BJ (cell line): ENCODE data around the gene ANO10. TPM values are rescaled to one million over a fixed set of nuclear protein-coding genes. Genes with fewer than 3 reads are reported as not detected.

Source experiments
- CTCF ChIA-PET: fragments of 350-600 bp; formaldehyde crosslinking; extraction: SDS; loops from one replicate; lab custom pipeline; 2021; ENCODE audit warnings: antibody characterized with exemption, inconsistent platforms; lab: Yijun Ruan, JAX
- POLR2A ChIA-PET: fragments of 300-600 bp; sonication (Branson Sonifier 250); formaldehyde crosslinking; extraction: SDS; loops from one replicate; lab custom pipeline; 2021; ENCODE audit warnings: antibody characterized with exemption; lab: Charles Lee
- DNase-seq: peaks from one replicate; pipeline ENCODE4 v3.0.0-alpha.2; 2011; ENCODE audit warnings: low read depth
- H3K27me3 ChIP-seq: 2 replicates; pipeline ENCODE4 v1.6.0; 2011; ENCODE audit warnings: low read length; ENCODE audit not compliant: control insufficient read depth, insufficient read depth
- H3K36me3 ChIP-seq: 2 replicates; pipeline ENCODE4 v1.5.1; 2011; ENCODE audit warnings: low read length; ENCODE audit not compliant: control insufficient read depth, insufficient read depth
- H3K4me3 ChIP-seq: 2 replicates; pipeline ENCODE4 v1.5.1; 2011; ENCODE audit warnings: low read depth, mild to moderate bottlenecking, control low read depth, low read length
- CTCF ChIP-seq: IDR thresholded peaks from 2 replicates; pipeline ENCODE4 v1.5.1; 2011; ENCODE audit warnings: low read depth, mild to moderate bottlenecking, control low read depth, inconsistent platforms, low read length, moderate library complexity; ENCODE audit not compliant: insufficient read depth
- polyA plus RNA-seq: library from polyadenylated mRNA; depleted of rRNA; stranded (reverse); fragments of >200 nt; gene quantifications from 2 replicates; pipeline ENCODE4 v1.2.3, GENCODE V29; 2011

ANO10 gene
- polyA plus RNA-seq, 1 experiment, result 36.6 TPM

GRCh38 chr3:43620831-43621655, 768 bp downstream of the ANO10 start:
- no peaks in the 10 kb centered on the region for H3K27me3 ChIP-seq
- no peak for TF ChIP-seq CTCF
- no peak for DNase-seq
- peak overlapping the region; percentile 97 for H3K4me3 ChIP-seq
- peaks cover 1% of the 10 kb centered on the region; the same call in 1 of the 2 replicates for H3K36me3 ChIP-seq
- ChIA-PET POLR2A (interaction anchor here (0.6 kb wide), 1 partner anchor 87 kb away, joined by 5 read pairs; no protein-coding TSS in a partner anchor), CTCF (interaction anchor here (1.0 kb wide), 1 partner anchor 139 kb away, joined by 5 read pairs; no protein-coding TSS in a partner anchor)

GRCh38 chr3:43619588-43619987, 2.2 kb downstream of the ANO10 start:
- CTCF ChIA-PET, result interaction anchor here (1.1 kb wide), 1 partner anchor 9 kb away, joined by 3 read pairs; no protein-coding TSS in a partner anchor
- DNase-seq, result no peak
- TF ChIP-seq CTCF, result no peak
- no peak overlapping the region for H3K4me3 ChIP-seq
- peaks cover 1% of the 10 kb centered on the region; the same call in 1 of the 2 replicates for H3K36me3 ChIP-seq
- POLR2A ChIA-PET, result no interaction called here
- no peaks in the 10 kb centered on the region for H3K27me3 ChIP-seq

GRCh38 chr3:43618142-43618541, 3.7 kb downstream of the ANO10 start:
- POLR2A ChIA-PET, result no interaction called here

GRCh38 chr3:43616034-43616433, 5.8 kb downstream of the ANO10 start:
- TF ChIP-seq CTCF, result no peak
- DNase-seq, result no peak
- CTCF ChIA-PET, result no interaction called here
- POLR2A ChIA-PET, result no interaction called here
- no peak overlapping the region for H3K4me3 ChIP-seq
- no peaks in the 10 kb centered on the region for H3K27me3 ChIP-seq
- peaks cover 1% of the 10 kb centered on the region; the same call in 1 of the 2 replicates for H3K36me3 ChIP-seq

More at GRCh38 chr3:43618142-43618541, 3.7 kb downstream of the ANO10 start:
- peaks cover 1% of the 10 kb centered on the region; the same call in 1 of the 2 replicates for H3K36me3 ChIP-seq
- no peaks in the 10 kb centered on the region for H3K27me3 ChIP-seq
- no peak for TF ChIP-seq CTCF
- CTCF ChIA-PET, result no interaction called here
- no peak for DNase-seq
- no peak overlapping the region for H3K4me3 ChIP-seq

GRCh38 chr3:43615133-43615532, 6.7 kb downstream of the ANO10 start:
- CTCF ChIA-PET, result no interaction called here
- Histone ChIP-seq H3K36me3 (peaks cover 1% of the 10 kb centered on the region; the same call in 1 of the 2 replicates), H3K27me3 (no peaks in the 10 kb centered on the region), H3K4me3 (no peak overlapping the region)
- POLR2A ChIA-PET, result no interaction called here
- no peak for TF ChIP-seq CTCF
- DNase-seq, result no peak
